ENCODE measurements around the gene MYL7. TPM values are rescaled to one million over a fixed set of nuclear protein-coding genes. Genes with fewer than 3 reads are reported as not detected.

MYL7 gene
- total RNA-seq, 1 experiment from 2014 or later, result 5.7 TPM

- Histone ChIP-seq H3K4me2 (ENCODE audit: insufficient read depth, insufficient read length, low read length) (peak overlapping the region; percentile 37), H4K5ac (ENCODE audit: insufficient read length, low read depth, low read length) (no peak overlapping the region), H4K8ac (replicated peaks; ENCODE audit: insufficient read length, low read depth, low read length) (no peak overlapping the region), H3K27ac (ENCODE audit: insufficient read length, low read depth, low read length) (no peak overlapping the region), H3K18ac (ENCODE audit: insufficient read length, low read depth, low read length) (no peak overlapping the region), H3K9ac (ENCODE audit: extremely low read depth, insufficient read length, low read length) (no peak overlapping the region), H2BK5ac (ENCODE audit: insufficient read length, low read length) (no peak overlapping the region), H3K4me1 (ENCODE audit: insufficient read depth, low read length) (no peaks in the 10 kb centered on the region; the same call in 1 of the 2 replicates), H4K20me1 (ENCODE audit: control insufficient read depth, insufficient read depth, insufficient read length) (no peaks in the 10 kb centered on the region), H3K56ac (ENCODE audit: insufficient read length, low read depth, low read length) (no peak overlapping the region), H3K14ac (ENCODE audit: insufficient read depth, low read length) (no peak overlapping the region), H3K23me2 (ENCODE audit: insufficient read length, low read depth, low read length, poor library complexity, severe bottlenecking) (peaks cover 10% of the 10 kb centered on the region), H3K27me3 (ENCODE audit: insufficient read depth, low read length) (no peaks in the 10 kb centered on the region; the same call in 1 of the 2 replicates), H3K9me3 (ENCODE audit: control insufficient read depth, low read depth, low read length) (no peaks in the 10 kb centered on the region), H2AK5ac (ENCODE audit: insufficient read length, low read length) (no peak overlapping the region), H3K4ac (ENCODE audit: low read depth, low read length) (no peak overlapping the region), H3T11ph (ENCODE audit: low read length) (no peak overlapping the region), H3K79me1 (ENCODE audit: insufficient read depth, low read depth, low read length, poor library complexity, severe bottlenecking) (no peaks in the 10 kb centered on the region), H2AFZ (ENCODE audit: low read length) (no peak overlapping the region), H3K23ac (ENCODE audit: insufficient read length, low read depth, low read length) (no peak overlapping the region), H2BK20ac (ENCODE audit: low read depth, low read length, poor library complexity, severe bottlenecking) (no peak overlapping the region), H2BK12ac (ENCODE audit: insufficient read length, low read depth, low read length) (no peak overlapping the region), H2BK15ac (ENCODE audit: low read depth, low read length) (no peak overlapping the region), H4K91ac (ENCODE audit: insufficient read length, low read depth, low read length) (no peak overlapping the region), H3K79me2 (ENCODE audit: insufficient read depth, low read length) (no peaks in the 10 kb centered on the region), H2BK120ac (ENCODE audit: low read depth, low read length, poor library complexity, severe bottlenecking) (no peak overlapping the region)
- H3K9me3 Mint-ChIP-seq, result no peaks in the 10 kb centered on the region
- peak overlapping the region in 1 of 3 experiments; percentile 36; a peak in 1 of 7 replicates for H3K27ac Mint-ChIP-seq
- H3K4me3 Mint-ChIP-seq, result peak overlapping the region; percentile 74 to 85
- no peak for DNase-seq
- H3K4me1 Mint-ChIP-seq, result peaks cover 11 to 17% of the 10 kb centered on the region in 2 experiments
- H3K27me3 Mint-ChIP-seq (ENCODE audit: low read depth), result peaks cover 30% of the 10 kb centered on the region
- TF ChIP-seq CTCF (conservative IDR thresholded peaks at IDR 0.05), result no peak
- no CpG with 5 or more reads among the region's 28 CpGs for WGBS (ENCODE audit: extremely low coverage, insufficient read length, low lambda C conversion rate)
- peaks cover 2 to 7% (median 6%) of the 10 kb centered on the region in 3 experiments; a peak in 5 of 7 replicates for H3K36me3 Mint-ChIP-seq (ENCODE audit: insufficient read depth in 1 of 3, low read depth in 3 of 3)
Measured at GRCh38 chr7:44104860-44105771, 36.0 kb downstream of the MYL7 start.

Measured in H9 (cell line).